Measurements from ENCODE around the gene TRIML1.

The TRIML1 gene

DNA sequence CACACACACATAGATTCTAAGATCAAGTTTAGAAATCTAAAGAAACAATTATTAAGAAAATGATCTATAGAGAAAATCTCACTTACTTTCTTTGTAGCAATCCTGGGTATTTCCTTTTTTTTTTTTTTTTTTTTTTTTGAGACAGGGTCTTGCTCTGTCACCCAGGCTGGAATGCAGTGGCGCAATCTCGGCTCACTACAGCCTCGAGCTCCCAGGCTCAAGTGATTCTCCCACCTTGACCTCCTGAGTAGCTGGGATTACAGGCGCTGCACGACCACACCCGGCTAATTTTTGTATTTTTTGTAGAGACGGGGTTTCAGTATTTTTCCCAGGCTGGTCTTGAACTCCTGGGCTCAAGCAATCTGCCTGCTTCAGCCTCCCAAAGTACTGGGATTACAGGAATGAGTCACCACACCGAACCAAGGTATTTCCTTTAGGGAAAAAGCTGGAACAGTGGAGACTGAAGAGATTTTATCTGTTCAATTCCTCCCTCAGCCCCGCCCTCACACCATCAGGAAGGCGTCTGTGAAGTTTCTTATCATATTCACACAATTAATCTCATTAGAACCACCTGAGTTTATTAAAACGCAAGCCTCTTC is 30.0 kb upstream of the TRIML1 start, which contains the start of gene TRIML2:
TSS of gene TRIML2 (minus strand) at position 447 of the 599 bp plus-strand sequence. CDS start 4,235 bp downstream, outside the sequence.
- TF ChIP-seq SIN3A (IDR thresholded peaks at IDR 0.05; ENCODE audit: borderline replicate concordance, insufficient read depth, low read length), result no peak
- no peak for TF ChIP-seq FOXP2 (optimal IDR thresholded peaks at IDR 0.05; ENCODE audit: borderline replicate concordance, extremely low read depth, extremely low read length, insufficient read depth)
- no peak for TF ChIP-seq POLR2AphosphoS5 (IDR thresholded peaks at IDR 0.05; ENCODE audit: low read depth, low read length)
- TF ChIP-seq, protein P1, sequence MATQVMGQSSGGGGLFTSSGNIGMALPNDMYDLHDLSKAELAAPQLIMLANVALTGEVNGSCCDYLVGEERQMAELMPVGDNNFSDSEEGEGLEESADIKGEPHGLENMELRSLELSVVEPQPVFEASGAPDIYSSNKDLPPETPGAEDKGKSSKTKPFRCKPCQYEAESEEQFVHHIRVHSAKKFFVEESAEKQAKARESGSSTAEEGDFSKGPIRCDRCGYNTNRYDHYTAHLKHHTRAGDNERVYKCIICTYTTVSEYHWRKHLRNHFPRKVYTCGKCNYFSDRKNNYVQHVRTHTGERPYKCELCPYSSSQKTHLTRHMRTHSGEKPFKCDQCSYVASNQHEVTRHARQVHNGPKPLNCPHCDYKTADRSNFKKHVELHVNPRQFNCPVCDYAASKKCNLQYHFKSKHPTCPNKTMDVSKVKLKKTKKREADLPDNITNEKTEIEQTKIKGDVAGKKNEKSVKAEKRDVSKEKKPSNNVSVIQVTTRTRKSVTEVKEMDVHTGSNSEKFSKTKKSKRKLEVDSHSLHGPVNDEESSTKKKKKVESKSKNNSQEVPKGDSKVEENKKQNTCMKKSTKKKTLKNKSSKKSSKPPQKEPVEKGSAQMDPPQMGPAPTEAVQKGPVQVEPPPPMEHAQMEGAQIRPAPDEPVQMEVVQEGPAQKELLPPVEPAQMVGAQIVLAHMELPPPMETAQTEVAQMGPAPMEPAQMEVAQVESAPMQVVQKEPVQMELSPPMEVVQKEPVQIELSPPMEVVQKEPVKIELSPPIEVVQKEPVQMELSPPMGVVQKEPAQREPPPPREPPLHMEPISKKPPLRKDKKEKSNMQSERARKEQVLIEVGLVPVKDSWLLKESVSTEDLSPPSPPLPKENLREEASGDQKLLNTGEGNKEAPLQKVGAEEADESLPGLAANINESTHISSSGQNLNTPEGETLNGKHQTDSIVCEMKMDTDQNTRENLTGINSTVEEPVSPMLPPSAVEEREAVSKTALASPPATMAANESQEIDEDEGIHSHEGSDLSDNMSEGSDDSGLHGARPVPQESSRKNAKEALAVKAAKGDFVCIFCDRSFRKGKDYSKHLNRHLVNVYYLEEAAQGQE (IDR thresholded peaks at IDR 0.05; ENCODE audit: insufficient read depth in 1 of 2, low read depth in 2 of 2, low read length in 2 of 2), result no peak
- TF ChIP-seq TAF1 (IDR thresholded peaks at IDR 0.05; ENCODE audit: borderline replicate concordance, insufficient read depth, low read length), result no peak

DNA sequence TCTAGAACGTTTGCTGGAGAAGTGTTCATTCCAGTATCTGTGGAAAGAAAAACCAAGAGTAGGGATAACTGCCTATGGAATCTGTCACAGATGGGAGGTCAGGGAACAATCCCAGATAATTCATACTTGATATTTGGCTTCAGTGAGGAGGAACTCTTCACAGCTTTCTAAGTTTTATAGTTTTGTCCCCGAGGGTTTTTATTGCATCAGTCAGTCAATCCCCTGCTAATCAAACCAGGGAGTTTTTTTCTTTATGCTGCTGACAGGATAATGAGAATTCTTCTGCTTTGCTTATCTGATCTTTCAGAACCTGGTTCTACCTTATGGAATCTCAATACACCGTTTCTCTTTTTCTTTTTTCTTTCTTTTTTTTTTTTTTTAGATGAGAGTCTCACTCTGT is 29.2 kb upstream of the TRIML1 start:
- TF ChIP-seq, protein P1 (IDR thresholded peaks at IDR 0.05; ENCODE audit: insufficient read depth in 1 of 2, low read depth in 2 of 2, low read length in 2 of 2), result no peak
- no peak for TF ChIP-seq TAF1 (IDR thresholded peaks at IDR 0.05; ENCODE audit: borderline replicate concordance, insufficient read depth, low read length)
- no peak for TF ChIP-seq POLR2AphosphoS5 (IDR thresholded peaks at IDR 0.05; ENCODE audit: low read depth, low read length)
- no peak for TF ChIP-seq FOXP2 (optimal IDR thresholded peaks at IDR 0.05; ENCODE audit: borderline replicate concordance, extremely low read depth, extremely low read length, insufficient read depth)
- no peak for TF ChIP-seq SIN3A (IDR thresholded peaks at IDR 0.05; ENCODE audit: borderline replicate concordance, insufficient read depth, low read length)

DNA sequence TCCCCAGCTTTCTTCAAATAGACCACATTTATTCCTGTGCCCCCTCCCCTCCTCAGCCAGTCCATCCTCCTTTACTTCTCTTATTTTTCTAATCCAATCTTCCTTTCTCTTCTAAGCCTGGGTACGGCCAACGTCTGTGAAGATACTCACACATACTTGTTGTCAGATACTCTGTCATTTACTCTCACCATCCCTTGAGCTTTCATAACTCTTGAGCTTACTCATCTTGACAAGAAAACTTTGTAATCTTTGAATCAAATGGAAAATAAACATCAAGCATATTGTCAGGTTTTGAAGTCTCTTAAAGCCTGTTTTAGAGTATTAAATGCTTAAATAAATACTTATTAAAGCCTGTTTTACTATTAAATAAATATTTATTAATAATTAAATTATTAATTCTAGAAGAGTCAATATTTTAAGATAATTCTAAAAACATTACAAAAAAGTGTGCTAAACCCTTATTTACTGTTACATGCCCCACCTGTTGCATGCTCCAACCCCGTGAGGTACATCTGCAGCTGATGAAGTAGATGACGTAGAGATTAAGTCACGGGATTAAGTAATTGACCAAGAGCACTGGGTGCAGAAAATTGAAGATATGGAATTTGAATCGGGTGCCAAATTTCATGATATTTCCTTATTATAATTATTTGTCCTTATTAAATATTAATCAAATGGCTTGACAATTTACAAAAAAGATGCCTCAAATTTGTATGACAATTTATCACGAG is 28.3 kb upstream of the TRIML1 start:
- TF ChIP-seq FOXP2 (optimal IDR thresholded peaks at IDR 0.05; ENCODE audit: borderline replicate concordance, extremely low read depth, extremely low read length, insufficient read depth), result no peak
- no peak for TF ChIP-seq TAF1 (IDR thresholded peaks at IDR 0.05; ENCODE audit: borderline replicate concordance, insufficient read depth, low read length)
- TF ChIP-seq, protein P1 (IDR thresholded peaks at IDR 0.05; ENCODE audit: insufficient read depth in 1 of 2, low read depth in 2 of 2, low read length in 2 of 2), result no peak
- no peak for TF ChIP-seq SIN3A (IDR thresholded peaks at IDR 0.05; ENCODE audit: borderline replicate concordance, insufficient read depth, low read length)
- TF ChIP-seq POLR2AphosphoS5 (IDR thresholded peaks at IDR 0.05; ENCODE audit: low read depth, low read length), result no peak

DNA sequence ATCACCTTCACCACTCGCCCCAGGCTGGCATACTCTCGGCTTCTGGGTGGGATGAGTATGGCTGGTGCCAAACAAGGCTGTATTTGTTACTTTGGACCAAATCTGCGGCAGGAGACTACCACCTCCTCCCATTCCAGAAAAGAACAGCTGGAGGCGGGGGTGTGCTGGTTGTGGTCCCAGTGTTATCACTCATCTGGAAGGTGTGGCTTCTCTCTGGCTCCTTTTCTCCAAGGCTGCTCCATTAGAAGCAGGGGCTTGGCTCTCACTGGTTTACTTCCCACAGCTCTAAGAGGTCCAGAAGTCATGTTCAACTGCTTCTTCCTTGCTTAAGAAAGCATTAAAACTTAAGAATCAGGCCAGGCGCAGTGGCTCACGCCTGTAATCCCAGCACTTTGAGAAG is 27.3 kb upstream of the TRIML1 start:
- no peak for TF ChIP-seq TAF1 (IDR thresholded peaks at IDR 0.05; ENCODE audit: borderline replicate concordance, insufficient read depth, low read length)
- no peak for TF ChIP-seq POLR2AphosphoS5 (IDR thresholded peaks at IDR 0.05; ENCODE audit: low read depth, low read length)
- TF ChIP-seq, protein P1 (IDR thresholded peaks at IDR 0.05; ENCODE audit: insufficient read depth in 1 of 2, low read depth in 2 of 2, low read length in 2 of 2), result no peak
- TF ChIP-seq FOXP2 (optimal IDR thresholded peaks at IDR 0.05; ENCODE audit: borderline replicate concordance, extremely low read depth, extremely low read length, insufficient read depth), result no peak
- TF ChIP-seq SIN3A (IDR thresholded peaks at IDR 0.05; ENCODE audit: borderline replicate concordance, insufficient read depth, low read length), result no peak

Data from PFSK-1 (cell line).